Mammary epithelial cell (primary cell): ENCODE measurements around the gene GGA3.

Experiments used
- EZH2 ChIP-seq: IDR thresholded peaks from 2 replicates; pipeline ENCODE4 v1.6.1; 2012; ENCODE audit warnings: low read length, inconsistent platforms, borderline replicate concordance
- TF ChIP-seq, protein P1 (sequence below), 2 donors: IDR thresholded peaks in 1 of 2; conservative IDR thresholded peaks in 1 of 2; 2 replicates each; pipeline ENCODE4 v1.5.1; 2011 to 2012; ENCODE audit warnings: inconsistent platforms in 2 of 2, low read length in 2 of 2, mild to moderate bottlenecking in 2 of 2, control low read depth in 1 of 2, low read depth in 1 of 2; ENCODE audit not compliant: insufficient read depth in 1 of 2; ENCODE audit errors: extremely low read depth in 1 of 2

DNA sequence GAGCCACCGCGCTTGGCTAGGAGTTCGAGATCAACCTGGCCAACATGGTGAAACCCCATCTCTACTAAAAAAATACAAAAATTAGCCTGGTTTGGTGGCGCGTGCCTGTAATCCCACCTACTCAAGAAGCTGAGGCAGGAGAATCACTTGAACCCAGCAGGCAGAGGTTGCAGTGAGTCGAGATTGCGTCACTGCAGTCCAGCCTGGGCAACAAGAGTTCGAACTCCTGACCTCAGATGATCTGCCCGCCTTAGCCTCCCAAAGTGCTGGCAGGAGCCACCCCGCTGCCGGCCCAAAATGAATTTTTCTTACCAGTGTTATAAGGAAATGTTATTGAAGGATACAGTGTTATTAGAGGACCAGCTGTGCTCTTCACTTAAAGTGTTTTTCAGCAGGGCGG is 53.6 kb downstream of the GGA3 start:
- TF ChIP-seq, protein P1, sequence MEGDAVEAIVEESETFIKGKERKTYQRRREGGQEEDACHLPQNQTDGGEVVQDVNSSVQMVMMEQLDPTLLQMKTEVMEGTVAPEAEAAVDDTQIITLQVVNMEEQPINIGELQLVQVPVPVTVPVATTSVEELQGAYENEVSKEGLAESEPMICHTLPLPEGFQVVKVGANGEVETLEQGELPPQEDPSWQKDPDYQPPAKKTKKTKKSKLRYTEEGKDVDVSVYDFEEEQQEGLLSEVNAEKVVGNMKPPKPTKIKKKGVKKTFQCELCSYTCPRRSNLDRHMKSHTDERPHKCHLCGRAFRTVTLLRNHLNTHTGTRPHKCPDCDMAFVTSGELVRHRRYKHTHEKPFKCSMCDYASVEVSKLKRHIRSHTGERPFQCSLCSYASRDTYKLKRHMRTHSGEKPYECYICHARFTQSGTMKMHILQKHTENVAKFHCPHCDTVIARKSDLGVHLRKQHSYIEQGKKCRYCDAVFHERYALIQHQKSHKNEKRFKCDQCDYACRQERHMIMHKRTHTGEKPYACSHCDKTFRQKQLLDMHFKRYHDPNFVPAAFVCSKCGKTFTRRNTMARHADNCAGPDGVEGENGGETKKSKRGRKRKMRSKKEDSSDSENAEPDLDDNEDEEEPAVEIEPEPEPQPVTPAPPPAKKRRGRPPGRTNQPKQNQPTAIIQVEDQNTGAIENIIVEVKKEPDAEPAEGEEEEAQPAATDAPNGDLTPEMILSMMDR (conservative IDR thresholded peaks at IDR 0.05 in 1 of 2, IDR thresholded peaks at IDR 0.05 in 1 of 2; ENCODE audit: extremely low read depth in 1 of 2, insufficient read depth in 1 of 2, low read depth in 1 of 2, low read length in 2 of 2), result no peak
- TF ChIP-seq EZH2, result no peak
